Mucosa of rectum (tissue), 2 donors: ENCODE measurements around the gene NEUROD6.

Source experiments
- H3K27ac ChIP-seq, 2 donors: one replicate each; pipeline ENCODE4 v1.7.0; 2013; ENCODE audit warnings: inconsistent platforms in 2 of 2, low read depth in 2 of 2, low read length in 2 of 2
- H3K27me3 ChIP-seq, 2 donors: one replicate each; pipeline ENCODE4 v1.7.0; 2013; ENCODE audit warnings: low read length in 2 of 2; ENCODE audit not compliant: control insufficient read depth in 2 of 2, insufficient read depth in 2 of 2
- H3K36me3 ChIP-seq, 2 donors: one replicate each; pipeline ENCODE4 v1.7.0; 2013; ENCODE audit warnings: low read length in 2 of 2; ENCODE audit not compliant: control insufficient read depth in 2 of 2, insufficient read depth in 2 of 2
- H3K4me1 ChIP-seq, 2 donors: one replicate each; pipeline ENCODE4 v1.7.0; 2013; ENCODE audit warnings: low read length in 2 of 2, mild to moderate bottlenecking in 1 of 2; ENCODE audit not compliant: control insufficient read depth in 2 of 2, insufficient read depth in 2 of 2
- H3K4me3 ChIP-seq, 2 donors: one replicate each; pipeline ENCODE4 v1.7.0; 2013; ENCODE audit warnings: low read length in 2 of 2
- H3K9ac ChIP-seq, 2 donors: one replicate each; pipeline ENCODE4 v1.7.0; 2013; ENCODE audit warnings: low read length in 2 of 2, low read depth in 1 of 2, mild to moderate bottlenecking in 1 of 2
- H3K9me3 ChIP-seq, 2 donors: one replicate each; pipeline ENCODE4 v1.7.0; 2013; ENCODE audit warnings: low read length in 2 of 2; ENCODE audit not compliant: control insufficient read depth in 2 of 2
- donor health status: healthy.
- donor health status: Normal muscosa, but diverticular disease.

NEUROD6 gene

GRCh38 chr7:31311552-31311951 lies 29.0 kb downstream of the NEUROD6 start:
- no peaks in the 10 kb centered on the region for H3K27me3 ChIP-seq
- H3K4me1 ChIP-seq, result no peaks in the 10 kb centered on the region
- H3K36me3 ChIP-seq, result no peaks in the 10 kb centered on the region
- H3K27ac ChIP-seq, result no peak overlapping the region
- no peak overlapping the region for H3K4me3 ChIP-seq
- no peak overlapping the region for H3K9ac ChIP-seq
- H3K9me3 ChIP-seq, result no peaks in the 10 kb centered on the region

GRCh38 chr7:31310321-31310935 lies 30.1 kb downstream of the NEUROD6 start:
- Histone ChIP-seq H3K36me3 (no peaks in the 10 kb centered on the region), H3K27ac (no peak overlapping the region), H3K9ac (no peak overlapping the region), H3K4me1 (no peaks in the 10 kb centered on the region), H3K9me3 (no peaks in the 10 kb centered on the region), H3K27me3 (no peaks in the 10 kb centered on the region), H3K4me3 (no peak overlapping the region)

GRCh38 chr7:31309407-31309806 lies 31.1 kb downstream of the NEUROD6 start:
- Histone ChIP-seq H3K27me3 (no peaks in the 10 kb centered on the region), H3K27ac (no peak overlapping the region)

GRCh38 chr7:31308652-31309051 lies 31.9 kb downstream of the NEUROD6 start:
- no peak overlapping the region for H3K4me3 ChIP-seq
- no peaks in the 10 kb centered on the region for H3K36me3 ChIP-seq
- no peaks in the 10 kb centered on the region for H3K4me1 ChIP-seq
- no peak overlapping the region for H3K9ac ChIP-seq
- no peaks in the 10 kb centered on the region for H3K9me3 ChIP-seq
- no peak overlapping the region for H3K27ac ChIP-seq
- H3K27me3 ChIP-seq, result no peaks in the 10 kb centered on the region

More at GRCh38 chr7:31309407-31309806, 31.1 kb downstream of the NEUROD6 start:
- no peak overlapping the region for H3K4me3 ChIP-seq
- H3K4me1 ChIP-seq, result no peaks in the 10 kb centered on the region
- no peaks in the 10 kb centered on the region for H3K9me3 ChIP-seq
- H3K36me3 ChIP-seq, result no peaks in the 10 kb centered on the region
- H3K9ac ChIP-seq, result no peak overlapping the region

GRCh38 chr7:31307972-31308371 lies 32.6 kb downstream of the NEUROD6 start:
- no peaks in the 10 kb centered on the region for H3K27me3 ChIP-seq
- H3K9ac ChIP-seq, result no peak overlapping the region
- H3K4me3 ChIP-seq, result no peak overlapping the region
- H3K27ac ChIP-seq, result no peak overlapping the region
- H3K9me3 ChIP-seq, result no peaks in the 10 kb centered on the region
- H3K36me3 ChIP-seq, result no peaks in the 10 kb centered on the region
- no peaks in the 10 kb centered on the region for H3K4me1 ChIP-seq

- no peaks in the 10 kb centered on the region for H3K27me3 ChIP-seq
- no peak overlapping the region for H3K27ac ChIP-seq
- H3K4me3 ChIP-seq, result no peak overlapping the region
- no peaks in the 10 kb centered on the region for H3K4me1 ChIP-seq
- H3K9ac ChIP-seq, result no peak overlapping the region
- H3K9me3 ChIP-seq, result no peaks in the 10 kb centered on the region
- no peaks in the 10 kb centered on the region for H3K36me3 ChIP-seq
These were observed 35.3 kb downstream of the NEUROD6 start for GRCh38 chr7:31305260-31305659.

GRCh38 chr7:31304446-31304845 lies 36.1 kb downstream of the NEUROD6 start:
- no peak overlapping the region for H3K27ac ChIP-seq
- no peak overlapping the region for H3K9ac ChIP-seq
- H3K27me3 ChIP-seq, result no peaks in the 10 kb centered on the region
- no peaks in the 10 kb centered on the region for H3K9me3 ChIP-seq
- no peaks in the 10 kb centered on the region for H3K36me3 ChIP-seq
- H3K4me3 ChIP-seq, result no peak overlapping the region
- H3K4me1 ChIP-seq, result no peaks in the 10 kb centered on the region

- no peaks in the 10 kb centered on the region for H3K36me3 ChIP-seq
- no peaks in the 10 kb centered on the region for H3K9me3 ChIP-seq
- H3K4me3 ChIP-seq, result no peak overlapping the region
- no peaks in the 10 kb centered on the region for H3K4me1 ChIP-seq
- H3K9ac ChIP-seq, result no peak overlapping the region
- no peaks in the 10 kb centered on the region for H3K27me3 ChIP-seq
- H3K27ac ChIP-seq, result no peak overlapping the region
These were observed 38.2 kb downstream of the NEUROD6 start for GRCh38 chr7:31302356-31302755.

GRCh38 chr7:31299336-31299735 lies 41.2 kb downstream of the NEUROD6 start:
- Histone ChIP-seq H3K27me3 (no peaks in the 10 kb centered on the region), H3K4me1 (no peaks in the 10 kb centered on the region), H3K9ac (no peak overlapping the region), H3K36me3 (no peaks in the 10 kb centered on the region), H3K27ac (no peak overlapping the region), H3K9me3 (no peaks in the 10 kb centered on the region), H3K4me3 (no peak overlapping the region)

- H3K9ac ChIP-seq, result no peak overlapping the region
- no peaks in the 10 kb centered on the region for H3K9me3 ChIP-seq
- H3K36me3 ChIP-seq, result no peaks in the 10 kb centered on the region
- H3K4me3 ChIP-seq, result no peak overlapping the region
- no peak overlapping the region for H3K27ac ChIP-seq
- no peaks in the 10 kb centered on the region for H3K4me1 ChIP-seq
- no peaks in the 10 kb centered on the region for H3K27me3 ChIP-seq
These were observed 49.9 kb downstream of the NEUROD6 start for GRCh38 chr7:31290601-31291000.
